Measurements from ENCODE around the gene TUBB8.

TUBB8 gene

GRCh38 chr10:87177-88080 lies 38.3 kb upstream of the TUBB8 start:
- H3K4me1 ChIP-seq, result no peaks in the 10 kb centered on the region
- no peak for DNase-seq
- peaks cover 0 to 22% of the 10 kb centered on the region in 2 donors for H3K27me3 ChIP-seq
- H3K27ac ChIP-seq, result no peak overlapping the region
- no peak for TF ChIP-seq CTCF (IDR thresholded peaks at IDR 0.05)
- no peaks in the 10 kb centered on the region for H3K9me3 ChIP-seq
- H3K4me3 ChIP-seq, result no peak overlapping the region
- intact Hi-C loops (cut with DNase I; ENCODE audit: low total_unique reads), result no loop called here
- no peaks in the 10 kb centered on the region for H3K36me3 ChIP-seq

- H3K9me3 ChIP-seq, result no peaks in the 10 kb centered on the region
- intact Hi-C loops (cut with DNase I; ENCODE audit: low total_unique reads), result no loop called here
- no peak overlapping the region for H3K4me3 ChIP-seq
- TF ChIP-seq CTCF (IDR thresholded peaks at IDR 0.05), result no peak
- H3K4me1 ChIP-seq, result no peaks in the 10 kb centered on the region
- no peaks in the 10 kb centered on the region for H3K36me3 ChIP-seq
- H3K27ac ChIP-seq, result no peak overlapping the region
- no peak for DNase-seq
- peaks cover 0 to 33% of the 10 kb centered on the region in 2 donors for H3K27me3 ChIP-seq
Observed at GRCh38 chr10:86031-86430, 36.9 kb upstream of the TUBB8 start.

GRCh38 chr10:85044-85443 lies 35.9 kb upstream of the TUBB8 start:
- H3K36me3 ChIP-seq, result no peaks in the 10 kb centered on the region
- H3K27ac ChIP-seq, result no peak overlapping the region
- no peak for TF ChIP-seq CTCF (IDR thresholded peaks at IDR 0.05)
- no peak for DNase-seq
- peaks cover 0 to 41% of the 10 kb centered on the region in 2 donors for H3K27me3 ChIP-seq
- intact Hi-C loops (cut with DNase I; ENCODE audit: low total_unique reads), result no loop called here
- H3K4me3 ChIP-seq, result no peak overlapping the region
- no peaks in the 10 kb centered on the region for H3K9me3 ChIP-seq
- no peaks in the 10 kb centered on the region for H3K4me1 ChIP-seq

GRCh38 chr10:83930-84530 lies 34.9 kb upstream of the TUBB8 start:
- DNase-seq, result no peak
- Histone ChIP-seq H3K36me3 (no peaks in the 10 kb centered on the region), H3K27me3 (peaks cover 0 to 51% of the 10 kb centered on the region in 2 donors), H3K9me3 (no peaks in the 10 kb centered on the region), H3K4me1 (no peaks in the 10 kb centered on the region), H3K27ac (no peak overlapping the region), H3K4me3 (no peak overlapping the region)
- no peak for TF ChIP-seq CTCF (IDR thresholded peaks at IDR 0.05)
- intact Hi-C loops (cut with DNase I; ENCODE audit: low total_unique reads), result no loop called here

GRCh38 chr10:80477-81105 lies 31.5 kb upstream of the TUBB8 start:
- Histone ChIP-seq H3K4me1 (peaks cover 0 to 5% (median 0%) of the 10 kb centered on the region in 4 donors), H3K9me3 (no peaks in the 10 kb centered on the region), H3K27me3 (peaks cover 0 to 62% of the 10 kb centered on the region in 2 donors), H3K27ac (no peak overlapping the region), H3K4me3 (no peak overlapping the region), H3K36me3 (no peaks in the 10 kb centered on the region)
- intact Hi-C loops (cut with DNase I; ENCODE audit: low total_unique reads), result no loop called here
- no peak for TF ChIP-seq CTCF (IDR thresholded peaks at IDR 0.05)
- DNase-seq, result no peak

Data from tibial artery (tissue), 4 donors.